Measurements from ENCODE around the gene KRTAP4-11. TPM values are rescaled to one million over a fixed set of nuclear protein-coding genes. Genes with fewer than 3 reads are reported as not detected.
A peak's percentile ranks its signal among the peaks of the same experiment; 100 is the strongest.
"Not testable (repeated sequence)": the region's sequence is repeated elsewhere in the genome, so short reads cannot be mapped to it uniquely, and the experiment has no call there.

KRTAP4-11 gene
- total RNA-seq, 1 donor from 2014 or later = not detected

GRCh38 chr17:41123991-41124371 is 5.8 kb upstream of the KRTAP4-11 start, which contains the start of gene KRTAP4-12:
KRTAP4-12 (minus strand) TSS chr17:41124182; CDS start chr17:41124122, 60 bp downstream.
- DNase-seq (ENCODE audit: low read depth, low spot score) = not testable (repeated sequence)

- DNase-seq (ENCODE audit: low read depth, low spot score) = not testable (repeated sequence)
These were observed 5.3 kb upstream of the KRTAP4-11 start for GRCh38 chr17:41123292-41123990.

- no peak for DNase-seq (ENCODE audit: low read depth, low spot score)
These were observed 3.6 kb upstream of the KRTAP4-11 start for GRCh38 chr17:41121742-41122141.

- peak; percentile 4 for DNase-seq (ENCODE audit: low read depth, low spot score)
These were observed 1.8 kb upstream of the KRTAP4-11 start for GRCh38 chr17:41119696-41120690.

- no peak for DNase-seq (ENCODE audit: low read depth, low spot score)
These were observed 548 bp upstream of the KRTAP4-11 start for GRCh38 chr17:41118721-41119120.

- no peak for DNase-seq (ENCODE audit: low read depth, low spot score)
These were observed 1.9 kb downstream of the KRTAP4-11 start for GRCh38 chr17:41116297-41116696.

GRCh38 chr17:41111151-41111885 is 6.9 kb downstream of the KRTAP4-11 start:
- DNase-seq (ENCODE audit: low read depth, low spot score) = no peak

GRCh38 chr17:41108728-41109386 is 9.3 kb downstream of the KRTAP4-11 start:
- not testable (repeated sequence) for DNase-seq (ENCODE audit: low read depth, low spot score)

GRCh38 chr17:41107941-41108450 is 10.2 kb downstream of the KRTAP4-11 start:
- no peak for DNase-seq (ENCODE audit: low read depth, low spot score)

GRCh38 chr17:41105347-41105746 is 12.8 kb downstream of the KRTAP4-11 start, which contains the start of gene KRTAP4-9:
KRTAP4-9 (plus strand) TSS chr17:41105389; CDS start chr17:41105389, 0 bp downstream.
- not testable (repeated sequence) for DNase-seq (ENCODE audit: low read depth, low spot score)

- DNase-seq (ENCODE audit: low read depth, low spot score) = not testable (repeated sequence)
These were observed 13.7 kb downstream of the KRTAP4-11 start for GRCh38 chr17:41104386-41105038.

- DNase-seq (ENCODE audit: low read depth, low spot score) = no peak
These were observed 14.3 kb downstream of the KRTAP4-11 start for GRCh38 chr17:41103896-41104295.

GRCh38 chr17:41101586-41102259 is 16.4 kb downstream of the KRTAP4-11 start, which contains the start of gene KRTAP4-16:
KRTAP4-16 (minus strand) TSS chr17:41102209; CDS start chr17:41102209, 0 bp downstream.
- DNase-seq (ENCODE audit: low read depth, low spot score) = no peak

GRCh38 chr17:41099682-41100480 is 18.3 kb downstream of the KRTAP4-11 start:
- DNase-seq (ENCODE audit: low read depth, low spot score) = peak; percentile 5

GRCh38 chr17:41098481-41098880 is 19.7 kb downstream of the KRTAP4-11 start:
- no peak for DNase-seq (ENCODE audit: low read depth, low spot score)

- no peak for DNase-seq (ENCODE audit: low read depth, low spot score)
These were observed 20.1 kb downstream of the KRTAP4-11 start, which contains the start of gene KRTAP4-8 for GRCh38 chr17:41098042-41098441. KRTAP4-8 (minus strand) TSS chr17:41098142; CDS start chr17:41098084, 58 bp downstream.

GRCh38 chr17:41096055-41096454 is 22.1 kb downstream of the KRTAP4-11 start:
- no peak for DNase-seq (ENCODE audit: low read depth, low spot score)

- not testable (repeated sequence) for DNase-seq (ENCODE audit: low read depth, low spot score)
These were observed 29.3 kb downstream of the KRTAP4-11 start for GRCh38 chr17:41088760-41089352.
